HG03045 (cell line): ENCODE measurements around the gene FBXL20.
"Not testable (repeated sequence)": the region's sequence is repeated elsewhere in the genome, so short reads cannot be mapped to it uniquely, and the experiment has no call there.

Experiments used
- ATAC-seq: cut with Tn5 transposase; IDR thresholded peaks from one replicate; pipeline ENCODE4 v1.9.1; 2021; ENCODE audit warnings: mild to moderate bottlenecking, moderate library complexity; ENCODE audit not compliant: unreplicated experiment

The FBXL20 gene

GRCh38 chr17:39334008-39334744 is 67.2 kb downstream of the FBXL20 start:
- not testable (repeated sequence) for ATAC-seq

DNA sequence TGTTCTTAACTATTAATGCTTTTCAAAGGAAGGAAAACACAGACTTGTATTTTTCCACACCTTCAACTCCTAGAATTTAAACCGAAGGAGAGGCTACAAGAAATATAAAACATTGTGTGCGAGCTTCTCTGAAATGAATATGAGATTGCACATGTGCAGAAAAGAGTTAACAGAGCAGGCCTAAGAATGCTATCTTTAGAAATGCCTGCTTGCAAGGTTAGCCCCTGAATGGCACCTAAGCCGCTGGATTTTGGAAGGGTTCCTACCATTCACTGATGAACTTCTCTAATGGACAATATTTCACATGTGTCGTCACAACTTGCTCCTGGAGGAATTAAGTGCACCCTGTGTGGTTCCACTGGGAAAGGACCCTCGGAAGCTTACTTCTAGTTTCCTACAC is 69.3 kb downstream of the FBXL20 start:
- ATAC-seq = no peak

- no peak for ATAC-seq
Measured at GRCh38 chr17:39328815-39329214, 72.6 kb downstream of the FBXL20 start.

DNA sequence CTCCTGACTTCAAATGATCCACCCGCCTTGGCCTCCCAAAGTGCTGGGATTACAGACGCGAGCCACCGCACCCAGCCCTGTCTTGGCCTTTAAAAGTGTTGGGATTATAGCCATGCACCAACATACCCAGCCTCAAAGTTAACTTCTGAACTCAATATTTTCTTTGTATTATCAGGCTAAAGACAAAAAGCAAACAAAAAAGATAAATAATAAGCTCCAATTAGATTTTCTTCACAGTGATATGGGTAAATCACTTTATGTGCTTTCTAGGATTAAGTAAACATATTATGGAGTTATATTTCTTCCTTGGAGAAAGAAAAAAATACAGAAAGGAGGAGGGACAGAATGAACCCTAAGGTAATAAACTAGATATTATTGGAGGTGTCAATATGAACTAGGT is 74.3 kb downstream of the FBXL20 start:
- ATAC-seq = no peak

DNA sequence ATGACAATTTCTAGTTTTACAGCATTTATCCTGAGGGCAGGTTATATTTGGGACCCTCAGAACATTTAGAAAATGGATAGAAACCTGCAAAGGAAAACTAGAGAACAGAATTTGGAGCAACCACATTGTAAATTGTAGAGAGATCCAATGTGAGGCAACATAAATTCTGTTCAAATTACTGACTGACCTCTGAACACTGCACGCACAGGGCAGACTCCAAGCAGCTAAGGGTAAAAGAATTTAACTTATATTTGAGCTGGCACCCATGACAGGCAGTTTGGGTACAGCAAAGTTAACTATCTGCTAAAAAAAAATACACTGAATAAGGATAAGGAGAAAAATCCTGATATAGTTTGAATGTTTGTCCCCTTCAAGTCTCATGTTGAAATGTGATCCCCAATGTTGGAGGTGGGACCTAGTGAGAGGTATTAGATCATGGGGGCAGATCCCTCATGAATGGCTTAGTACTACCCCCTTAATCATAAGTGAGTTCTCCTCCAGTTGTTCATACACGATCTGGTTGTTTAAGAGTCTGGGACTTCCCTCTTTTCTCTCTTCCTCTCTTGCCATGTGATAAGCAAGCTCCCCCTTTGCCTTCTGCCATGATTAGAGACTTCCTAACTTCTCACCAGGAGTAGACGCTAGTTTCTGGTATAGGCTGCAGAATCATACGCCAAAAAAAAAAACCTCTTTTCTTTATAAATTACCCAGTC is 75.7 kb downstream of the FBXL20 start:
- ATAC-seq = no peak

- ATAC-seq = no peak
Measured at GRCh38 chr17:39318636-39319035, 82.8 kb downstream of the FBXL20 start.

GRCh38 chr17:39306509-39307212 is 94.8 kb downstream of the FBXL20 start:
- no peak for ATAC-seq

- no peak for ATAC-seq
Measured at GRCh38 chr17:39305978-39306377, 95.4 kb downstream of the FBXL20 start.

DNA sequence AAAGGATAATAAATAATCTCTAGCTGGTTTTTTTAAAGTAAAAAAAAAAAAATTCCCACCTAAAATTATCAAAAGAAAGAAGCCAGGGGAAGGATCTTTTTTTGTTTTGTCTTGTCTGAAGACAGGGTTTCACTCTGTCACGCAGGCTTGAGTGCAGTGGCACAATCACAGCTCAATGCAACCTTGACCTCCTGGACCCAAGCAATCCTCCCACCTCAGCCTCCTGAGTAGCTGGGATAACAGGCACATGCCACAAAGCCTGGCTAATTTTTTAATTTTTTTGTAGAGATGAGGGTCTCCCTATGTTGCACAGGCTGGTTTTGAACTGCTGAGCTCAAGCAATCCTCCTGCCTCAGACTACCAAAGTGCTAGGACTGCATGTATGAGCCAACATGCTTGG is 97.2 kb downstream of the FBXL20 start:
- ATAC-seq = no peak

- ATAC-seq = no peak
Measured at GRCh38 chr17:39294060-39294459, 107.4 kb downstream of the FBXL20 start.

DNA sequence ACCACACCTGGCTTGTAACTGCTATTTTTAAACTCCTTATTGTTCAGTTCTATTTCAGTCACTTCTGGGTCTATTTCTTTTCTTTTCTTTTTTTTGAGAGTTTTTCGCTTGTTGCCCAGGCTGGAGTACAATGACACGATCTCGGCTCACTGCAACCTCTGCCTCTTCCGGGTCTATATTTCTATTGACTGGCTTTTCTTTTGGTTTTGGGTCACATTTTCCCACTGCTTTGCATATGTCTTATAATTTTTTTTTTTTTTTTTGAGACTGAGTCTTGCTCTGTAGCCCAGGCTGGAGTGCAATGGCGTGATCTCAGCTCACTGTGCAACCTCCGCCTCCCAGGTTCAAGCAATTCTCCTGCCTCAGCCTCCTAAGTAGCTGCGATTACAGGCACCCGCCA is 108.9 kb downstream of the FBXL20 start:
- ATAC-seq = not testable (repeated sequence)

GRCh38 chr17:39286513-39286912 is 114.9 kb downstream of the FBXL20 start:
- ATAC-seq = not testable (repeated sequence)

- no peak for ATAC-seq
Measured at GRCh38 chr17:39284685-39285084, 116.7 kb downstream of the FBXL20 start.

- no peak for ATAC-seq
Measured at GRCh38 chr17:39283896-39284295, 117.5 kb downstream of the FBXL20 start.

GRCh38 chr17:39283098-39283497 is 118.3 kb downstream of the FBXL20 start:
- no peak for ATAC-seq

GRCh38 chr17:39281806-39282205 is 119.6 kb downstream of the FBXL20 start:
- ATAC-seq = no peak

GRCh38 chr17:39278246-39278645 is 123.2 kb downstream of the FBXL20 start:
- ATAC-seq = not testable (repeated sequence)

DNA sequence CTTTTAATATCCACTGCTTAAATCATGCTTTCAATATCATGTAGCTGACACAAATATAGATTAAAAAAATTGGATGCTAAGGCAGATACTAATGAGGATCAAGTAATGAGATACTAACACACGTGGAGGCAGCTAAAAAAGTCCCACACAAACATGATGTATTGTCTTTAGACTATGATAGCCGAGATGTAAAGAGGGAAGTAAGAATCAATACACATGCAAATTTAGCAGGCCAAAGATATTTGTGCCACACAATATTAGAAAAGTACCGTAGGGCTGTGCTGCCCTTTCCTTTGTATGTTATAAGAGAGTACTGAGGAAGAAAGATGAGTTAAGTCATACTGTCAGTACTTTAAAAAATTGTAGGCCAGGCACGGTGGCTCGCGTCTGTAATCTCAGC is 124.3 kb downstream of the FBXL20 start:
- ATAC-seq = no peak

- ATAC-seq = no peak
Measured at GRCh38 chr17:39276113-39276512, 125.3 kb downstream of the FBXL20 start.

DNA sequence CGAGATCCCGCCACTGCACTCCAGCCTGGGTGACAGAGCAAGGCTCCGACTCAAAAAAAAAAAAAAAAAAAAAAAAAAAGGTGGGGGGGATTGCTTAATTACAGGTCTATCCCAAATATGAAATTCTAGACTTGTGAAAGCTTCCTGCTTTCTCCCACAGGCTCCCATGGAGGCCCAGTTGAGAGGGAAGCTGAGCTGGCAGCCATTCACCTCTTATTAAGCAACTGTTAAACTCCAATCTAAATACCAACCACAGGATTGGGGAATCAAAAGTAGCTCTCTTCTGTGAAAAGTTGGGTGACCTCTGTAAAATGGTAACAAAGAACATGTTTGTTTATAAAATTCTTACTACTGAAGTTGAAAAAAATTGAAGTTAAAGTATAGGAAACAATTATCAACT is 129.9 kb downstream of the FBXL20 start:
- ATAC-seq = no peak

- no peak for ATAC-seq
Measured at GRCh38 chr17:39270923-39271322, 130.5 kb downstream of the FBXL20 start.

DNA sequence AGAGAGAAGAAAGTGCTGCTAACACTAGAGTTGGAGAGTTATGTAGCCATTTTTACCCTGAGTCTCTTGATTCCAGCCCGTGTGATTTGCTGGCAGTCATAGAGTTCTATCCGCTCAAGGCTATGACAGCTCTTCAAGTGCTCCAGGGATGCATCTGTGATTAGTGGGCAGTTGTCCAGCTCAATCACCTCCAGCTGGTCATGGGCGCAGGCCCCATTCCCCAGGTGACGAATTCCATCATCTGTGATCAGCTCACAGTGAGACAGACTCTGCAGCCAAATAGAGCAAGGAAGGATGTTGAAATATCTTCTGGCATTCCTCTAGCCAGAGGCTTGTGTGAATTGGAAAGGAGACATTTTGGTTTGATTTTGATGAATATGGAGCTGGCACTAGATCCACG is 137.3 kb downstream of the FBXL20 start:
- no peak for ATAC-seq
